Left lung (tissue), 14 donors: ENCODE measurements around the gene TYW5. TPM values are rescaled to one million over a fixed set of nuclear protein-coding genes. Genes with fewer than 3 reads are reported as not detected.

Source experiments
- ATAC-seq: fragments of 200-7000 bp; cut with Tn5 transposase; one replicate; pipeline ENCODE4 v1.9.1; 2020; ENCODE audit warnings: moderate library complexity
- DNase-seq, 4 donors: peaks; one replicate each; pipeline ENCODE4 v3.0.0-alpha.2; 2013 to 2020
- H3K27ac ChIP-seq, 2 donors: fragments of 200-600 bp; sonication (generic) in 1 of 2; one replicate each; pipeline versions ENCODE4 v1.5.0 to v1.8.0; 2020 to 2021
- H3K27me3 ChIP-seq, 2 donors: fragments of 200-600 bp; sonication (generic) in 1 of 2; one replicate each; pipeline versions ENCODE4 v1.5.0 to v1.8.0; 2020 to 2021
- H3K36me3 ChIP-seq, 2 donors: fragments of 200-600 bp; sonication (generic) in 1 of 2; one replicate each; pipeline versions ENCODE4 v1.5.0 to v1.8.0; 2020 to 2021
- H3K4me1 ChIP-seq, 2 donors: fragments of 200-600 bp; one replicate each; pipeline ENCODE4 v1.8.0; 2021
- H3K4me3 ChIP-seq, 2 donors: fragments of 200-600 bp; sonication (generic) in 1 of 2; one replicate each; pipeline versions ENCODE4 v1.5.0 to v1.8.0; 2020 to 2021; ENCODE audit warnings: mild to moderate bottlenecking in 1 of 2
- H3K9me3 ChIP-seq, 2 donors: fragments of 200-600 bp; sonication (generic) in 1 of 2; one replicate each; pipeline versions ENCODE4 v1.5.0 to v1.8.0; 2020 to 2021
- intact Hi-C, 2 donors: fragments of 100-400 bp; cut with DNase I; formaldehyde crosslinking; loops; one replicate each; pipeline versions ENCODE4 v1.11.2 to v1.14.2; 2022
- long read RNA-seq, 12 donors: library from polyadenylated mRNA in 2 of 12; unstranded in 2 of 12; transcript quantifications; one replicate each; pipeline ENCODE4 v2.0.0 and lab custom pipeline, GENCODE V29; 2019 to 2026
- polyA plus RNA-seq, 6 donors: library from polyadenylated mRNA; unstranded; fragments of 120-200 nt; gene quantifications; one replicate each; pipeline ENCODE4 v1.2.1, GENCODE V29; 2013; ENCODE audit not compliant: insufficient read length in 6 of 6
- total RNA-seq, 2 donors: library from RNA; stranded (reverse); fragmentation: NEBNext Ultra II Directional; extraction: Animal tissue kit (Norgen Biotek cat#: 25700); gene quantifications; one replicate each; pipeline ENCODE4 v1.2.1, GENCODE V29; 2021
- TF ChIP-seq, protein P1 (sequence below), 2 donors: fragments of 200-600 bp; sonication (generic) in 1 of 2; IDR thresholded peaks; one replicate each; pipeline versions ENCODE4 v1.5.0 to v1.8.0; 2021; ENCODE audit warnings: antibody characterized with exemption in 2 of 2
- donor health status: DM: no; HTN: yes; CAD: no.
- donor health status: DM: no; HTN: no; CAD: no.

Gene TYW5, protein sequence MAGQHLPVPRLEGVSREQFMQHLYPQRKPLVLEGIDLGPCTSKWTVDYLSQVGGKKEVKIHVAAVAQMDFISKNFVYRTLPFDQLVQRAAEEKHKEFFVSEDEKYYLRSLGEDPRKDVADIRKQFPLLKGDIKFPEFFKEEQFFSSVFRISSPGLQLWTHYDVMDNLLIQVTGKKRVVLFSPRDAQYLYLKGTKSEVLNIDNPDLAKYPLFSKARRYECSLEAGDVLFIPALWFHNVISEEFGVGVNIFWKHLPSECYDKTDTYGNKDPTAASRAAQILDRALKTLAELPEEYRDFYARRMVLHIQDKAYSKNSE
- total RNA-seq (1 to 10 TPM; 6.2 to 6.3 TPM), polyA plus RNA-seq (10 to 100 TPM; 14.4 to 21.0 (median 17.4) TPM)
- long read RNA-seq, donor 1, full-length matches to known transcripts = 4 of 20 reads
- long read RNA-seq, donor 1, partial matches to known transcripts = 16 of 20 reads
- long read RNA-seq, donor 1, other reads (novel, unspliced or antisense) = 0 of 20 reads
- long read RNA-seq, donor 2, full-length matches to known transcripts = 1 of 1 reads
- long read RNA-seq, donor 2, partial matches to known transcripts = 0 of 1 reads
- long read RNA-seq, donor 2, other reads (novel, unspliced or antisense) = 0 of 1 reads
- long read RNA-seq, donor 3, full-length matches to known transcripts = 5 of 19 reads
- long read RNA-seq, donor 3, partial matches to known transcripts = 14 of 19 reads
- long read RNA-seq, donor 3, other reads (novel, unspliced or antisense) = 0 of 19 reads
- long read RNA-seq, donor 4, full-length matches to known transcripts = 1 of 3 reads
- long read RNA-seq, donor 4, partial matches to known transcripts = 1 of 3 reads
- long read RNA-seq, donor 4, other reads (novel, unspliced or antisense) = 1 of 3 reads
- long read RNA-seq, donor 5, full-length matches to known transcripts = 3 of 32 reads
- long read RNA-seq, donor 5, partial matches to known transcripts = 17 of 32 reads
- long read RNA-seq, donor 5, other reads (novel, unspliced or antisense) = 12 of 32 reads
- long read RNA-seq, donor 6, full-length matches to known transcripts = 3 of 3 reads
- long read RNA-seq, donor 6, partial matches to known transcripts = 0 of 3 reads
- long read RNA-seq, donor 6, other reads (novel, unspliced or antisense) = 0 of 3 reads
- long read RNA-seq, donor 7, full-length matches to known transcripts = 1 of 28 reads
- long read RNA-seq, donor 7, partial matches to known transcripts = 9 of 28 reads
- long read RNA-seq, donor 7, other reads (novel, unspliced or antisense) = 18 of 28 reads
- long read RNA-seq, donor 8, full-length matches to known transcripts = 4 of 39 reads
- long read RNA-seq, donor 8, partial matches to known transcripts = 35 of 39 reads
- long read RNA-seq, donor 8, other reads (novel, unspliced or antisense) = 0 of 39 reads
- long read RNA-seq, donor 9 = 0 reads
- long read RNA-seq, donor 10, full-length matches to known transcripts = 2 of 3 reads
- long read RNA-seq, donor 10, partial matches to known transcripts = 0 of 3 reads
- long read RNA-seq, donor 10, other reads (novel, unspliced or antisense) = 1 of 3 reads
- long read RNA-seq, donor 11, full-length matches to known transcripts = 1 of 1 reads
- long read RNA-seq, donor 11, partial matches to known transcripts = 0 of 1 reads
- long read RNA-seq, donor 11, other reads (novel, unspliced or antisense) = 0 of 1 reads
- long read RNA-seq, donor 12, partial matches to known transcripts = 16 of 44 reads
- long read RNA-seq, donor 12, other reads (novel, unspliced or antisense) = 28 of 44 reads

DNA sequence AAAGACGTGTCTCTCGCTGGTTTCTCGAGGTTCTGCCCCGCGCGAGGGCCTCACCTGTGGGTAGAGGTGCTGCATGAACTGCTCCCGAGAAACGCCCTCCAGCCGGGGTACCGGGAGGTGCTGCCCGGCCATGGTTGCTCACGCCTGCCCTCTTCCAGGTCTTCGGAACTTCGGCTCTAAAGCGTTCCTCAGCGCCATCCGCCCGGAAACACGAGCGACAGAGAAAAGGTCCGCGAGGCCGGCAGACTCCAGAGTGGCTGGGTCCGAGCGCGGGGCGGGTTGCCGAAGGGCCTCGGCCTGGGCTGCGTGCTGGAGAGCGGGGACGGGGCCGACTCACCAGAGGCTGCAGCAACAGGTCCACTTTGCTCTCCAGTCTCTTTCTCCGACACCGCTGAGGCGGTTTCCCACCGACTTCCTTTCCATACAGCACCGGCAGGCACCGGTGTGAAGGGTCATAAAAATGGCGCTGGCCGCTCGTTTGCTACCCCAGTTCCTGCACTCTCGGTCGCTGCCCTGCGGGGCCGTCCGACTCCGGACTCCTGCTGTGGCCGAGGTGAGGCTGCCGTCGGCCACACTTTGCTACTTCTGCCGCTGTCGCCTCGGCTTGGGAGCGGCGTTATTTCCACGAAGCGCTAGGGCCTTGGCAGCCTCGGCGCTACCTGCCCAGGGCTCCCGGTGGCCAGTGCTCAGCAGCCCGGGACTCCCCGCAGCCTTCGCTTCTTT, at the start of gene TYW5, which contains the start of gene MAIP1:
Gene TYW5 (minus strand): TSS at position 153 of the 723 bp plus-strand sequence. CDS start 21 bp downstream, at position 132.
Gene MAIP1 (plus strand): TSS at position 244 of the 723 bp plus-strand sequence. CDS start 217 bp downstream, at position 461.
- peak; percentile 97 for ATAC-seq
- Histone ChIP-seq H3K4me1 (peaks cover 11 to 38% of the 10 kb centered on the region in 2 donors), H3K27ac (peak within 1 kb of the TSS; percentile 88 to 95), H3K4me3 (peak within 1 kb of the TSS; percentile 83 to 95), H3K9me3 (no peaks in the 10 kb centered on the region), H3K36me3 (peaks cover 0 to 19% of the 10 kb centered on the region in 2 donors), H3K27me3 (no peaks in the 10 kb centered on the region)
- intact Hi-C loops = no loop called here
- TF ChIP-seq, protein P1, sequence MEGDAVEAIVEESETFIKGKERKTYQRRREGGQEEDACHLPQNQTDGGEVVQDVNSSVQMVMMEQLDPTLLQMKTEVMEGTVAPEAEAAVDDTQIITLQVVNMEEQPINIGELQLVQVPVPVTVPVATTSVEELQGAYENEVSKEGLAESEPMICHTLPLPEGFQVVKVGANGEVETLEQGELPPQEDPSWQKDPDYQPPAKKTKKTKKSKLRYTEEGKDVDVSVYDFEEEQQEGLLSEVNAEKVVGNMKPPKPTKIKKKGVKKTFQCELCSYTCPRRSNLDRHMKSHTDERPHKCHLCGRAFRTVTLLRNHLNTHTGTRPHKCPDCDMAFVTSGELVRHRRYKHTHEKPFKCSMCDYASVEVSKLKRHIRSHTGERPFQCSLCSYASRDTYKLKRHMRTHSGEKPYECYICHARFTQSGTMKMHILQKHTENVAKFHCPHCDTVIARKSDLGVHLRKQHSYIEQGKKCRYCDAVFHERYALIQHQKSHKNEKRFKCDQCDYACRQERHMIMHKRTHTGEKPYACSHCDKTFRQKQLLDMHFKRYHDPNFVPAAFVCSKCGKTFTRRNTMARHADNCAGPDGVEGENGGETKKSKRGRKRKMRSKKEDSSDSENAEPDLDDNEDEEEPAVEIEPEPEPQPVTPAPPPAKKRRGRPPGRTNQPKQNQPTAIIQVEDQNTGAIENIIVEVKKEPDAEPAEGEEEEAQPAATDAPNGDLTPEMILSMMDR (IDR thresholded peaks at IDR 0.05) = no peak
- peak; percentile 84 to 95 (median 86) for DNase-seq

DNA sequence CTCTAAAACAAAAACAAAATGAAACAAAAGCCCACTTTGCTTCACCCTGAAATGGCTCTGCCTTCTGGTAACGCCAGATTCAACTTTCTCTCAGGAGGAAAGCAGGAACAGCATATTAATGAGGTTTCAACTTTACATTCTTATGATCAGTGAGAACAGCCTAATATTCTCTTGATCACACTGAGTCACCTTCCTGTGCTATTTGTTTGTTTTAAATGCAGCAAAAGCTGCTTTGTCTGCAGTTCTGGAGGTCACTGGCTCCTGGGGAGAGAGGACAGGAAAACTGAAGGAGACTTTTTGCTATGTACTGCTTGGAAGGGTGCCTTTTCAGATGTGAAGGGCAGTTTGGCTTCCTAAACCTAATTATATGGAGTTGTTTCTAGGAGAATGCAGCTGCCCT, 48.2 kb upstream of the TYW5 start:
- no peak overlapping the region for H3K27ac ChIP-seq
- H3K9me3 ChIP-seq = peaks cover 0 to 5% of the 10 kb centered on the region in 2 donors
- intact Hi-C loops = no loop called here
- no peaks in the 10 kb centered on the region for H3K27me3 ChIP-seq
- ATAC-seq = no peak
- no peak for DNase-seq
- H3K4me3 ChIP-seq = no peak overlapping the region
- TF ChIP-seq, protein P1 (IDR thresholded peaks at IDR 0.05) = no peak
- H3K36me3 ChIP-seq = no peaks in the 10 kb centered on the region
- H3K4me1 ChIP-seq = no peaks in the 10 kb centered on the region

DNA sequence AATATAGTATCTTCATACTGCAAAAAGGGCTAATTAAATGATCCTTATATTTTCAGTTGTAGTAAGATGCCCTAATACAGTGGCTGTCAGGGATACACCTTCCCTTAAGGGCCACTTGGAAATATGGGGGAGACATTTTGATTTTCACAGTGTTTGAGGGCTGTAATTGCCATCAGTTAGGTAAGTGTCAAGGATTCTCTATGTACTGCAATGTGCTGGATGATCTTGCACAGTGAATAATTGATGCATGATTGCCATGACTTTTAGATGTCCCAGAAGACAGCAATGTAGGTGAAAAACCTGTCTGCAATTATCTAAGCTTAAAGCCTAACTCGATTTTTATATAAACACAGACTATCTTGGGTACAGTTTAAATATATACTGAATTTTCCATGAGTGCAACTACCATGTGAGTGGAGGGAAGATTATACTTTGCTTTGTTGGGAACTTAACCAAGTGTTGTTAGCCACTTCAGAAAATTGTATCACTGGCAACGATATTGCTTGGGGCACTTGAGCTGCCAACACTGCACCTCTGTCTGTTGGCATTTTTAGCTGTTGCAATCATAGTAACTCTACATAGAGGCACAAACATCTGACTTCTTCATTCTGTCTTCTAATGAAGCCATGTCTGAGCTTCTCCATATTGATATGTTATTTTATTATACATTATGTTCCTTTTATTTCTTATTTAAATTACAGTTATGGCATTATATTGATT, 45.3 kb upstream of the TYW5 start:
- DNase-seq = no peak
- Histone ChIP-seq H3K36me3 (no peaks in the 10 kb centered on the region), H3K27me3 (no peaks in the 10 kb centered on the region), H3K4me1 (no peaks in the 10 kb centered on the region), H3K9me3 (no peaks in the 10 kb centered on the region), H3K4me3 (no peak overlapping the region), H3K27ac (no peak overlapping the region)
- intact Hi-C loops = no loop called here
- ATAC-seq = peak; percentile 21
- TF ChIP-seq, protein P1 (IDR thresholded peaks at IDR 0.05) = no peak
